IMR-90 (cell line): ENCODE results near the gene DTHD1. TPM values are rescaled to one million over a fixed set of nuclear protein-coding genes. Genes with fewer than 3 reads are reported as not detected.

ENCODE experiments used
- ATAC-seq: fragments of 200-7000 bp; cut with Tn5 transposase; 2 replicates; pipeline ENCODE4 v1.9.1; 2020; ENCODE audit warnings: low read depth, mild to moderate bottlenecking, moderate library complexity
- BruUV-seq: library from RNA; stranded (reverse); fragments of 400-500 nt; replicated peaks from 2 replicates; lab custom pipeline; 2021; lab: Mats Ljungman, UMichigan
- CTCF ChIA-PET: fragments of 300-600 bp; formaldehyde crosslinking; extraction: SDS; loops from one replicate; lab custom pipeline; 2021; ENCODE audit warnings: antibody characterized with exemption; lab: Yijun Ruan, JAX
- POLR2A ChIA-PET: fragments of 300-600 bp; sonication (Branson Sonifier 250); formaldehyde crosslinking; loops from one replicate; lab custom pipeline; 2022; ENCODE audit warnings: antibody characterized with exemption; ENCODE audit not compliant: unreplicated experiment; lab: Charles Lee
- DNase-seq: peaks from one replicate; pipeline ENCODE4 v3.0.0; 2013
- H2AFZ ChIP-seq: replicated peaks from 2 replicates; pipeline ENCODE3; 2013; ENCODE audit warnings: low read length, mild to moderate bottlenecking; ENCODE audit not compliant: poor library complexity
- H2AK5ac ChIP-seq: 2 replicates; pipeline ENCODE4 v1.6.1; 2013; ENCODE audit warnings: low read depth, low read length, inconsistent platforms
- H2AK9ac ChIP-seq: replicated peaks from 2 replicates; pipeline ENCODE3; 2013; ENCODE audit warnings: mild to moderate bottlenecking, low read depth, low read length, moderate library complexity; ENCODE audit not compliant: poor library complexity
- H2BK120ac ChIP-seq: 2 replicates; pipeline ENCODE4 v1.6.1; 2013; ENCODE audit warnings: low read depth, low read length, inconsistent platforms
- H2BK15ac ChIP-seq: 3 replicates; pipeline ENCODE4 v1.6.1; 2013; ENCODE audit warnings: low read depth, low read length, inconsistent platforms
- H2BK20ac ChIP-seq: 2 replicates; pipeline ENCODE4 v1.6.1; 2013; ENCODE audit warnings: low read depth, mild to moderate bottlenecking, inconsistent platforms, low read length, moderate library complexity
- H2BK5ac ChIP-seq: 2 replicates; pipeline ENCODE4 v1.6.1; 2013; ENCODE audit warnings: mild to moderate bottlenecking, low read depth, low read length, inconsistent platforms; ENCODE audit not compliant: poor library complexity, severe bottlenecking
- H3K14ac ChIP-seq: replicated peaks from 2 replicates; pipeline ENCODE4 v1.6.1; 2013; ENCODE audit warnings: low read depth, low read length, inconsistent platforms
- H3K18ac ChIP-seq: 2 replicates; pipeline ENCODE4 v1.6.1; 2013; ENCODE audit warnings: low read depth, low read length, control low read depth
- H3K23ac ChIP-seq: 2 replicates; pipeline ENCODE4 v1.6.1; 2013; ENCODE audit warnings: low read depth, low read length, inconsistent platforms
- H3K27ac ChIP-seq: 2 replicates; pipeline ENCODE4 v1.5.1; 2013; ENCODE audit warnings: mild to moderate bottlenecking, control low read depth, low read length; ENCODE audit not compliant: insufficient read depth
- H3K27me3 ChIP-seq: 2 replicates; pipeline ENCODE4 v1.6.1; 2013; ENCODE audit warnings: low read length; ENCODE audit not compliant: control insufficient read depth, insufficient read depth
- H3K36me3 ChIP-seq: 2 replicates; pipeline ENCODE4 v1.6.1; 2013; ENCODE audit warnings: low read length, mixed read lengths; ENCODE audit not compliant: control insufficient read depth, insufficient read depth
- H3K4ac ChIP-seq: 2 replicates; pipeline ENCODE4 v1.6.1; 2013; ENCODE audit warnings: low read depth, low read length, inconsistent platforms
- H3K4me1 ChIP-seq: 2 replicates; pipeline ENCODE4 v1.6.1; 2013; ENCODE audit warnings: low read length, mixed read lengths; ENCODE audit not compliant: control insufficient read depth, insufficient read depth
- H3K4me2 ChIP-seq: 2 replicates; pipeline ENCODE4 v1.6.1; 2013; ENCODE audit warnings: low read depth, mild to moderate bottlenecking, control low read depth, low read length, moderate library complexity
- H3K4me3 ChIP-seq: 2 replicates; pipeline ENCODE4 v1.5.1; 2013; ENCODE audit warnings: low read depth, mild to moderate bottlenecking, control low read depth, low read length, moderate library complexity; ENCODE audit not compliant: insufficient read depth
- H3K56ac ChIP-seq: 2 replicates; pipeline ENCODE4 v1.6.1; 2013; ENCODE audit warnings: low read length, inconsistent platforms; ENCODE audit not compliant: insufficient read depth; ENCODE audit errors: extremely low read depth
- H3K79me1 ChIP-seq, 2 experiments: 2 replicates each; pipeline ENCODE4 v1.6.1; 2013; ENCODE audit warnings: low read length in 2 of 2, inconsistent platforms in 1 of 2, low read depth in 1 of 2
- H3K9ac ChIP-seq: 2 replicates; pipeline ENCODE4 v1.6.1; 2013; ENCODE audit warnings: low read depth, low read length, control low read depth
- H3K9me1 ChIP-seq: 2 replicates; pipeline ENCODE4 v1.6.1; 2013; ENCODE audit warnings: low read length, inconsistent platforms; ENCODE audit not compliant: insufficient read depth
- H3K9me3 ChIP-seq: 2 replicates; pipeline ENCODE4 v1.6.1; 2013; ENCODE audit warnings: low read length; ENCODE audit not compliant: control insufficient read depth, insufficient read depth
- H4K20me1 ChIP-seq: 2 replicates; pipeline ENCODE4 v1.6.1; 2013; ENCODE audit warnings: low read length, inconsistent platforms; ENCODE audit not compliant: insufficient read depth
- H4K5ac ChIP-seq: 2 replicates; pipeline ENCODE4 v1.6.1; 2013; ENCODE audit warnings: mild to moderate bottlenecking, low read depth, low read length, control low read depth
- H4K8ac ChIP-seq, 2 experiments: 2 replicates each; pipeline ENCODE4 v1.6.1; 2013; ENCODE audit warnings: low read depth in 2 of 2, low read length in 2 of 2, control low read depth in 1 of 2, inconsistent platforms in 1 of 2
- H4K91ac ChIP-seq: 2 replicates; pipeline ENCODE4 v1.6.1; 2013; ENCODE audit warnings: low read depth, low read length, inconsistent platforms; ENCODE audit not compliant: insufficient read depth
- BHLHE40 ChIP-seq: fragments of 150-350 bp; IDR thresholded peaks from 2 replicates; pipeline ENCODE4 v1.6.1; 2016; ENCODE audit warnings: mild to moderate bottlenecking, low read depth, low read length
- CEBPB ChIP-seq: IDR thresholded peaks from 2 replicates; pipeline ENCODE4 v1.6.1; 2012; ENCODE audit warnings: low read depth, low read length, improper control_type of control experiment
- CHD1 ChIP-seq: IDR thresholded peaks from 2 replicates; pipeline ENCODE4 v1.6.1; 2012; ENCODE audit warnings: low read depth, low read length, improper control_type of control experiment
- FOS ChIP-seq: fragments of 150-350 bp; IDR thresholded peaks from 2 replicates; pipeline ENCODE4 v1.6.1; 2016; ENCODE audit warnings: low read depth, low read length
- MAFK ChIP-seq: IDR thresholded peaks from 2 replicates; pipeline ENCODE4 v1.6.1; 2012; ENCODE audit warnings: low read depth, low read length, improper control_type of control experiment
- MAZ ChIP-seq: IDR thresholded peaks from 2 replicates; pipeline ENCODE4 v1.6.1; 2012; ENCODE audit warnings: low read depth, mild to moderate bottlenecking, low read length, improper control_type of control experiment, moderate library complexity, borderline replicate concordance
- MXI1 ChIP-seq: IDR thresholded peaks from 2 replicates; pipeline ENCODE4 v1.6.1; 2012; ENCODE audit warnings: low read depth, mild to moderate bottlenecking, low read length, moderate library complexity, borderline replicate concordance
- NFE2L2 ChIP-seq: fragments of 150-350 bp; IDR thresholded peaks from 2 replicates; pipeline ENCODE4 v1.6.1; 2016; ENCODE audit warnings: low read depth, mild to moderate bottlenecking, low read length
- POLR2A ChIP-seq: IDR thresholded peaks from 2 replicates; pipeline ENCODE4 v1.6.1; 2012; ENCODE audit warnings: mild to moderate bottlenecking, low read depth, low read length
- RAD21 ChIP-seq: IDR thresholded peaks from 2 replicates; pipeline ENCODE4 v1.6.1; 2012; ENCODE audit warnings: low read length, improper control_type of control experiment
- RCOR1 ChIP-seq: IDR thresholded peaks from 2 replicates; pipeline ENCODE4 v1.6.1; 2012; ENCODE audit warnings: mild to moderate bottlenecking, low read length, improper control_type of control experiment; ENCODE audit not compliant: insufficient replicate concordance
- RFX5 ChIP-seq: IDR thresholded peaks from 2 replicates; pipeline ENCODE4 v1.8.0; 2012; ENCODE audit warnings: low read depth, mild to moderate bottlenecking, low read length, moderate library complexity
- SMC3 ChIP-seq: fragments of 150-350 bp; IDR thresholded peaks from 2 replicates; pipeline ENCODE4 v1.6.1; 2016; ENCODE audit warnings: low read depth, mild to moderate bottlenecking, antibody characterized with exemption, low read length, moderate library complexity
- WGBS, 2 experiments: methylation state at CpG; one replicate each; pipeline versions ENCODE4 v1.1.5 to v1.1.7; 2013; ENCODE audit warnings: missing lambda C conversion rate in 2 of 2; ENCODE audit not compliant: insufficient read length in 1 of 2; ENCODE audit errors: extremely low coverage in 2 of 2; 5-methylcytosine and 5-hydroxymethylcytosine counted together
- dilution Hi-C: fragments of 300-500 bp; cut with HindIII; formaldehyde crosslinking; loops from one replicate; pipeline ENCODE4 v1.14.3; 2018; ENCODE audit warnings: low sequenced_read_pairs; ENCODE audit not compliant: unreplicated experiment
- in situ Hi-C: fragments of 300-500 bp; cut with MboI; formaldehyde crosslinking; loops from 3 replicates; pipeline ENCODE4 v1.14.3; 2019; ENCODE audit warnings: low sequenced_read_pairs, inconsistent platforms, mixed read lengths
- intact Hi-C: fragments of 100-400 bp; cut with micrococcal nuclease; formaldehyde crosslinking; loops from 2 replicates; pipeline ENCODE4 v1.10.0; 2022
- polyA plus RNA-seq, 3 experiments: library from polyadenylated mRNA; depleted of rRNA; stranded (reverse); fragments of >200 nt; gene quantifications; 2 replicates each; pipeline ENCODE4 v1.2.3, GENCODE V29; 2012; ENCODE audit warnings: low replicate concordance in 1 of 3
- total RNA-seq: library from RNA; depleted of rRNA; stranded (reverse); fragments of >200 nt; gene quantifications from 2 replicates; pipeline ENCODE4 v1.2.3, GENCODE V29; 2012
- TF ChIP-seq, protein P1 (sequence below): fragments of 150-350 bp; IDR thresholded peaks from 2 replicates; pipeline ENCODE4 v1.6.1; 2016; ENCODE audit warnings: low read depth, mild to moderate bottlenecking, low read length, moderate library complexity, borderline replicate concordance
- TF ChIP-seq, protein P2 (sequence below): fragments of 150-350 bp; IDR thresholded peaks from 2 replicates; pipeline ENCODE4 v1.6.1; 2017; ENCODE audit warnings: mild to moderate bottlenecking, antibody characterized with exemption, low read length, low read depth
- TF ChIP-seq, protein P3 (sequence below): conservative IDR thresholded peaks from 2 replicates; pipeline ENCODE4 v1.5.1; 2012; ENCODE audit warnings: mild to moderate bottlenecking, low read depth, low read length, improper control_type of control experiment

The DTHD1 gene
- total and polyA plus RNA-seq, 2 of the 4 experiments (the other 2 are of a cell fraction) = not detected

DNA sequence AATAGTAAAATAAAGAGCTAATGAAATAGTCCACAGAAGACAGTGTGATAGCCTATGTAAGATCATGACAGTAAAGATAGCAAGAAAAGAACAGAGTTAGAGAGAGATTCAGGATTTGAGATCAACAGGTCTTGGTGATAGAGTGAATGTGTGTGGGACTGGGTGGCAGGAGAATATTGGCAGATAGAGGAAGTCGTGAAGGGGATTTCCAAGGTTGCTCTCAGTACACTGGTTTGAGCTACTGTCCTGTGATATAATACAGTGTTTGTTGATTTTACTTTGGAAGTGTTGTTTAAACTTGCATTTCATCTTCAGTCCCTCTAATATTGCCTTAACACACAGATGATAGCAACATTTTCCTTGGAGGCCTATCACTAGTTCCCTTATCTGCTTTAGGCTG is 44.1 kb downstream of the DTHD1 start:
- TF ChIP-seq RCOR1 (no peak), NFE2L2 (no peak), CHD1 (no peak), SMC3 (no peak), POLR2A (no peak), RFX5 (no peak), RAD21 (no peak), BHLHE40 (no peak), MAZ (no peak), MAFK (no peak), MXI1 (no peak), CEBPB (no peak), FOS (no peak)
- TF ChIP-seq, protein P1, sequence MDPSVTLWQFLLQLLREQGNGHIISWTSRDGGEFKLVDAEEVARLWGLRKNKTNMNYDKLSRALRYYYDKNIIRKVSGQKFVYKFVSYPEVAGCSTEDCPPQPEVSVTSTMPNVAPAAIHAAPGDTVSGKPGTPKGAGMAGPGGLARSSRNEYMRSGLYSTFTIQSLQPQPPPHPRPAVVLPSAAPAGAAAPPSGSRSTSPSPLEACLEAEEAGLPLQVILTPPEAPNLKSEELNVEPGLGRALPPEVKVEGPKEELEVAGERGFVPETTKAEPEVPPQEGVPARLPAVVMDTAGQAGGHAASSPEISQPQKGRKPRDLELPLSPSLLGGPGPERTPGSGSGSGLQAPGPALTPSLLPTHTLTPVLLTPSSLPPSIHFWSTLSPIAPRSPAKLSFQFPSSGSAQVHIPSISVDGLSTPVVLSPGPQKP = no peak
- TF ChIP-seq, protein P2, sequence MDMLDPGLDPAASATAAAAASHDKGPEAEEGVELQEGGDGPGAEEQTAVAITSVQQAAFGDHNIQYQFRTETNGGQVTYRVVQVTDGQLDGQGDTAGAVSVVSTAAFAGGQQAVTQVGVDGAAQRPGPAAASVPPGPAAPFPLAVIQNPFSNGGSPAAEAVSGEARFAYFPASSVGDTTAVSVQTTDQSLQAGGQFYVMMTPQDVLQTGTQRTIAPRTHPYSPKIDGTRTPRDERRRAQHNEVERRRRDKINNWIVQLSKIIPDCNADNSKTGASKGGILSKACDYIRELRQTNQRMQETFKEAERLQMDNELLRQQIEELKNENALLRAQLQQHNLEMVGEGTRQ = no peak
- TF ChIP-seq, protein P3, sequence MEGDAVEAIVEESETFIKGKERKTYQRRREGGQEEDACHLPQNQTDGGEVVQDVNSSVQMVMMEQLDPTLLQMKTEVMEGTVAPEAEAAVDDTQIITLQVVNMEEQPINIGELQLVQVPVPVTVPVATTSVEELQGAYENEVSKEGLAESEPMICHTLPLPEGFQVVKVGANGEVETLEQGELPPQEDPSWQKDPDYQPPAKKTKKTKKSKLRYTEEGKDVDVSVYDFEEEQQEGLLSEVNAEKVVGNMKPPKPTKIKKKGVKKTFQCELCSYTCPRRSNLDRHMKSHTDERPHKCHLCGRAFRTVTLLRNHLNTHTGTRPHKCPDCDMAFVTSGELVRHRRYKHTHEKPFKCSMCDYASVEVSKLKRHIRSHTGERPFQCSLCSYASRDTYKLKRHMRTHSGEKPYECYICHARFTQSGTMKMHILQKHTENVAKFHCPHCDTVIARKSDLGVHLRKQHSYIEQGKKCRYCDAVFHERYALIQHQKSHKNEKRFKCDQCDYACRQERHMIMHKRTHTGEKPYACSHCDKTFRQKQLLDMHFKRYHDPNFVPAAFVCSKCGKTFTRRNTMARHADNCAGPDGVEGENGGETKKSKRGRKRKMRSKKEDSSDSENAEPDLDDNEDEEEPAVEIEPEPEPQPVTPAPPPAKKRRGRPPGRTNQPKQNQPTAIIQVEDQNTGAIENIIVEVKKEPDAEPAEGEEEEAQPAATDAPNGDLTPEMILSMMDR = no peak
- no peaks in the 10 kb centered on the region for H3K36me3 ChIP-seq
- no peak overlapping the region for H2BK120ac ChIP-seq
- in situ Hi-C loops = no loop called here
- H3K9me1 ChIP-seq = no peaks in the 10 kb centered on the region
- CTCF ChIA-PET = no interaction called here
- POLR2A ChIA-PET = no interaction called here
- no peak overlapping the region for H3K4me3 ChIP-seq
- intact Hi-C loops = no loop called here
- H3K79me1 ChIP-seq = no peaks in the 10 kb centered on the region
- H2AK9ac ChIP-seq = no peak overlapping the region
- no peak for DNase-seq
- H3K9ac ChIP-seq = no peak overlapping the region
- no peak overlapping the region for H3K27ac ChIP-seq
- no peaks in the 10 kb centered on the region for H3K27me3 ChIP-seq
- H2BK20ac ChIP-seq = no peak overlapping the region
- H4K20me1 ChIP-seq = no peaks in the 10 kb centered on the region
- H3K18ac ChIP-seq = no peak overlapping the region
- H2BK15ac ChIP-seq = no peak overlapping the region
- no peak overlapping the region for H2AFZ ChIP-seq
- no peak overlapping the region for H4K8ac ChIP-seq
- WGBS, 2 experiments = no CpG with 5 or more reads among the region's 1 CpG
- no peak overlapping the region for H4K91ac ChIP-seq
- H3K56ac ChIP-seq = no peak overlapping the region
- no peak overlapping the region for H3K4me2 ChIP-seq
- no peaks in the 10 kb centered on the region for H3K9me3 ChIP-seq
- no peak overlapping the region for H2AK5ac ChIP-seq
- H3K14ac ChIP-seq = no peak overlapping the region
- H2BK5ac ChIP-seq = no peak overlapping the region
- no peak for ATAC-seq
- no peaks in the 10 kb centered on the region for H3K4me1 ChIP-seq
- no peak overlapping the region for H4K5ac ChIP-seq
- H3K23ac ChIP-seq = no peak overlapping the region
- dilution Hi-C loops = no loop called here
- no peak overlapping the region for H3K4ac ChIP-seq
- no TSS peak for BruUV-seq
